ENCODE measurements around the gene HOXB7.

DNA sequence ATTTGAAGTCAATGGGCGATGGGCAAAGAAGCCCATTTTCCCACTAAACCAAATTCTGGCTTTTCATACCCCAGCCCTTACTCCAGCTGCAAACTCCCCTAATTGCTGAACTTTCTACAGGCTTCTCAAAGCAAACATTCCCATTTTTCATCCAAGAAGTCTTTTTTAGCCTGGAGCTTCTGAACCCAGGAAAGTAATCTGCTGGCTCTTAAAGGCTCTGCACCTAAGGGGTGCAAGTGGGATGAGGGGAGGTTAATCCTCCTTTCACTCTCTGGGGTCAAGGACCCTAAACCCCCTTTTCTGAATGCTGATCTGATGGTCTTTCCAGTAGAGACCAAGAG is 2.4 kb downstream of the HOXB7 start:
- TF ChIP-seq, protein P1, sequence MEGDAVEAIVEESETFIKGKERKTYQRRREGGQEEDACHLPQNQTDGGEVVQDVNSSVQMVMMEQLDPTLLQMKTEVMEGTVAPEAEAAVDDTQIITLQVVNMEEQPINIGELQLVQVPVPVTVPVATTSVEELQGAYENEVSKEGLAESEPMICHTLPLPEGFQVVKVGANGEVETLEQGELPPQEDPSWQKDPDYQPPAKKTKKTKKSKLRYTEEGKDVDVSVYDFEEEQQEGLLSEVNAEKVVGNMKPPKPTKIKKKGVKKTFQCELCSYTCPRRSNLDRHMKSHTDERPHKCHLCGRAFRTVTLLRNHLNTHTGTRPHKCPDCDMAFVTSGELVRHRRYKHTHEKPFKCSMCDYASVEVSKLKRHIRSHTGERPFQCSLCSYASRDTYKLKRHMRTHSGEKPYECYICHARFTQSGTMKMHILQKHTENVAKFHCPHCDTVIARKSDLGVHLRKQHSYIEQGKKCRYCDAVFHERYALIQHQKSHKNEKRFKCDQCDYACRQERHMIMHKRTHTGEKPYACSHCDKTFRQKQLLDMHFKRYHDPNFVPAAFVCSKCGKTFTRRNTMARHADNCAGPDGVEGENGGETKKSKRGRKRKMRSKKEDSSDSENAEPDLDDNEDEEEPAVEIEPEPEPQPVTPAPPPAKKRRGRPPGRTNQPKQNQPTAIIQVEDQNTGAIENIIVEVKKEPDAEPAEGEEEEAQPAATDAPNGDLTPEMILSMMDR (IDR thresholded peaks at IDR 0.05; ENCODE audit: low read depth, low read length) = no peak
- TF ChIP-seq EZH2phosphoT487 (IDR thresholded peaks at IDR 0.05; ENCODE audit: low read depth) = no peak

Measured in OCI-LY3 (cell line).